GM21825 (cell line): ENCODE measurements around the gene SDK1.

Experiments used
- ATAC-seq: cut with Tn5 transposase; IDR thresholded peaks from one replicate; pipeline ENCODE4 v1.9.1; 2021; ENCODE audit warnings: mild to moderate bottlenecking, moderate library complexity; ENCODE audit not compliant: unreplicated experiment

SDK1 gene

GRCh38 chr7:3327099-3327498 lies 26.0 kb downstream of the SDK1 start:
- ATAC-seq, result no peak

- no peak for ATAC-seq
Observed at GRCh38 chr7:3327655-3328054, 26.6 kb downstream of the SDK1 start.

GRCh38 chr7:3332308-3332707 lies 31.3 kb downstream of the SDK1 start:
- no peak for ATAC-seq

GRCh38 chr7:3333861-3334260 lies 32.8 kb downstream of the SDK1 start:
- ATAC-seq, result no peak

GRCh38 chr7:3336042-3336665 lies 35.1 kb downstream of the SDK1 start:
- ATAC-seq, result no peak

- ATAC-seq, result no peak
Observed at GRCh38 chr7:3338161-3338560, 37.1 kb downstream of the SDK1 start.

- no peak for ATAC-seq
Observed at GRCh38 chr7:3345699-3346481, 44.8 kb downstream of the SDK1 start.

GRCh38 chr7:3349126-3349525 lies 48.1 kb downstream of the SDK1 start:
- ATAC-seq, result no peak

- no peak for ATAC-seq
Observed at GRCh38 chr7:3356173-3356572, 55.1 kb downstream of the SDK1 start.

- ATAC-seq, result no peak
Observed at GRCh38 chr7:3358991-3359390, 57.9 kb downstream of the SDK1 start.

- no peak for ATAC-seq
Observed at GRCh38 chr7:3367261-3367660, 66.2 kb downstream of the SDK1 start.

- no peak for ATAC-seq
Observed at GRCh38 chr7:3370068-3370830, 69.2 kb downstream of the SDK1 start.

GRCh38 chr7:3370921-3371320 lies 69.9 kb downstream of the SDK1 start:
- ATAC-seq, result no peak

- no peak for ATAC-seq
Observed at GRCh38 chr7:3371601-3372000, 70.5 kb downstream of the SDK1 start.

GRCh38 chr7:3374239-3374638 lies 73.2 kb downstream of the SDK1 start:
- ATAC-seq, result no peak

- ATAC-seq, result no peak
Observed at GRCh38 chr7:3378390-3379150, 77.5 kb downstream of the SDK1 start.

- ATAC-seq, result no peak
Observed at GRCh38 chr7:3380034-3380433, 79.0 kb downstream of the SDK1 start.

GRCh38 chr7:3380886-3381685 lies 80.0 kb downstream of the SDK1 start:
- ATAC-seq, result no peak

- ATAC-seq, result no peak
Observed at GRCh38 chr7:3386423-3387190, 85.6 kb downstream of the SDK1 start.

GRCh38 chr7:3393862-3394261 lies 92.8 kb downstream of the SDK1 start:
- no peak for ATAC-seq
